H1 (cell line): ENCODE measurements around the gene SERTAD2. TPM values are rescaled to one million over a fixed set of nuclear protein-coding genes. Genes with fewer than 3 reads are reported as not detected.

Experiments
- NRF1 ChIP-seq: IDR thresholded peaks from 2 replicates; pipeline ENCODE4 v1.6.1; 2011; ENCODE audit warnings: mild to moderate bottlenecking, low read depth, low read length, improper control_type of control experiment
- polyA plus RNA-seq, 7 experiments: library from polyadenylated mRNA; depleted of rRNA in 3 of 7; stranded (reverse) in 5 of 7; unstranded in 2 of 7; fragments of >200 nt in 5 of 7; fragments of 200-250 nt in 2 of 7; gene quantifications; 1 replicate in 5 of 7; 2 replicates in 1 of 7; 4 replicates in 1 of 7; pipeline versions ENCODE4 v1.2.1 to v1.2.3, GENCODE V29; 2011 to 2013; ENCODE audit warnings: missing spikeins in 2 of 7, mixed read lengths in 2 of 7
- total RNA-seq: library from RNA; stranded (reverse); fragmentation: NEBNext Ultra II Directional; extraction: Animal tissue kit (Norgen Biotek cat#: 25700); gene quantifications from 2 replicates; pipeline ENCODE4 v1.2.1, GENCODE V29; 2021

The SERTAD2 gene
- total and polyA plus RNA-seq, 2 of the 8 experiments (the other 6 are each of a cell fraction or from before 2014, with no cell fraction given) = 2.9 to 4.5 TPM

DNA sequence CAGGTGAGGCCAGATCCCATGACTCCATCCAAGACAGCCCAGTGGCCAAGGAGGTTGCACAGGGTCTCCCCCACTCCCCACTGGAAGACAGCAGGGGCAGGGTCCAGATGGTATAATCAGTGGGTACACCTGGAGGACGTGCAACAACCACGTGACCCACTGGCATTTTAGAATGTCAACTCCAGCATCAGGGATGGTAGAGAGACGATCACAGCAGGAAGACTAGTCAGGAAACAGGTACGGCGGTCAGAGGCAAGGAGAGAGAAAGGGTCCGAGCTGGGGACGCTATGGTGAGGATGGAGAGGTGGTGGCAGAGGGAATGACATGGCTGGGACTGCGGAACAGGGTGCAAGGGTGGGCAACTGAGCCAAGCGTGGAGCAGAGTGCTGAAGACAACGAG, 23.0 kb downstream of the SERTAD2 start (continued):
- no peak for TF ChIP-seq NRF1
